Jurkat, Clone E6-1 (cell line): Measurements from ENCODE around the gene SRSF9.
"Not testable (repeated sequence)": the region's sequence is repeated elsewhere in the genome, so short reads cannot be mapped to it uniquely, and the experiment has no call there.

Experiments used
- DNase-seq: peaks from one replicate; pipeline ENCODE4 v3.0.0-alpha.2; 2011; ENCODE audit warnings: low read depth, low spot score
- H3K4me3 ChIP-seq: 2 replicates; pipeline ENCODE4 v1.5.1; 2011; ENCODE audit warnings: mild to moderate bottlenecking, low read length, control low read depth, moderate library complexity

Gene SRSF9

DNA sequence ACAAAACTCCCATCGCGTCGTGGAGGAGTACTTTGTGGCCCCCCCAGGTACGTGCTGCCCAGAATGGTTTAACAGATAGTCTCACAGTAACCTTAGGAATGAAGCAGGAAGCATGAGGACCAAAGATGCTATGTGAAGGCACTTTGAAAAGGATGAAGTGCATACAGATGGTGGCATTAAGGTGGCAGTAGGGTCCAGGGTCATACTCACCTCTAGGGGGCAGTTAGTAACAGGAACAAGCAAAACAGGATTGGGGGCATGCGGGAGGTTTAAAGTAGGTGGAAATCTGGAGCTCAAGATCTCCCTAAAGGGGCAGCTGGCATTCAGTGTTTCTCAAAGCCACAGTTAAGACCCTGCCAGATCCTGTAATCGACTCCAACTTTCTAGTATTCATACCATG, 12.4 kb downstream of the SRSF9 start:
- no peak overlapping the region for H3K4me3 ChIP-seq
- DNase-seq, result peak; percentile 40

DNA sequence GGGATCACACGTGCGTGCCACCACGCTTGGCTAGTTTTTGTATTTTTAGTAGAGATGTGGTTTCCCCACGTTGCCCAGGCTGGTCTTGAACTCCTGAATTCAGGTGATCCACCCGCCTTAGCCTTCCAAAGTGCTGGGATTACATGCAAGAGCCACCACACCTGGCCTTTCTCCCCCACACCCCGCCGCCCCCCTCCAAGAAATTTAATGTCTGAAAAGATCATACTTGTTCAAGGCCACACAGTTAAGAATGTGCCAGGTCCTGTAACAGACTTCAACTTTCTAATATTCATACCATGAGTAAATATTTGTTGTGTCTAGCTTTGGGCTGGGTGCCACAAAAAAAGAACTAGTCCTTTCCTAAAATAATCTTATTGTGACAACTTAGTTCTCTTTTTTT, 14.2 kb downstream of the SRSF9 start:
- H3K4me3 ChIP-seq, result no peak overlapping the region
- DNase-seq, result no peak

DNA sequence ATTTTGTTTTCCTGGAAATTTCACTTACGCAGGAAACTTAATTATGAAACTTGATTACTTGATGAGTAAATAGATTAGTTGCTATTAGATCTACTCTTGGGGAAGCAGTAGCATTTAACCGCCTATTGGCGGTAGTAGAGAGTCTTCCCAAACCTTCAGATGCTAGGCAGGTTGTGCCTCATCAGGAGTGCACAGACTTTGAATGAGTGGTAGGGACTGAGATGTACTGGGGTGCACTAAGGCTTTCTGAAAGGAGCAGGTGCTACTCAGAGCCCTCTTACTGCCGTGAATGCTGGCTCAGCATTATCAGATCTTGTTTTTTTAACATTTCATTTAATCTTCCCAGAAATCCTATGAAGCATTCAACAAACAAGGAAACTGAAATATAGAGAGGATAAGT, 15.6 kb downstream of the SRSF9 start:
- DNase-seq, result peak; percentile 37
- no peak overlapping the region for H3K4me3 ChIP-seq

DNA sequence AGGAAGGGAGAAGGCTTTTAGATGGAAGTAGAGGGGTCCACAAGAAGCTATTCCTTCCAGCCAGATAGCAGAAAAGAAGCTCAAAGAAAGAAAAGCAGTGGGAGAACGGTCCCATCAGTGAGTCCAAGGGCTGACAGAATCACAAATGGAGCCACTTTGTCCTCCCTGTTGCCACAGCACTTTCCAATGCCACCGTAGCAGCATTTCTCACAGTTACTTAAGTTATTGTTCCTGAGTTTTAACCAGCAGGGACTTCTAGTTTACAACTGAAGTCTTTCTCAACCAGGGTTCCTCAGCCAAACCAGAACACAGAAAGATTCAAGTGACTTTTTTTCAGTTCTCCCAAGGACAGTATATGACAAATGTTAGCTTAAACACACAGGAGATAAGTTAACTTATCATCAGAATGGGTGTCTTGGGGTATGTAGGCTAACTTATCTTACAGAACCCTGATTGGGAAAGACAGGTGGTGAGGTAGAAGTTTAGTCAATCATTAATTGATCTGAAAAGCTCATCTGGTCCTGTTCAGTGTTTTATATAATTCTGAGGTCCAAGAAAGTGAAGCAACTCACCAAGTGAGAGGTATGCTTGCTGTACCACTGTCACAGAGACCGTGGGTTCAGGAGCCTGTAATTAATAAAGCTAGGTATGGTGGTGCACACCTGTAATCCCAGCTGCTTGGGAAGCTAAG, 16.3 kb downstream of the SRSF9 start:
- H3K4me3 ChIP-seq, result no peak overlapping the region

DNA sequence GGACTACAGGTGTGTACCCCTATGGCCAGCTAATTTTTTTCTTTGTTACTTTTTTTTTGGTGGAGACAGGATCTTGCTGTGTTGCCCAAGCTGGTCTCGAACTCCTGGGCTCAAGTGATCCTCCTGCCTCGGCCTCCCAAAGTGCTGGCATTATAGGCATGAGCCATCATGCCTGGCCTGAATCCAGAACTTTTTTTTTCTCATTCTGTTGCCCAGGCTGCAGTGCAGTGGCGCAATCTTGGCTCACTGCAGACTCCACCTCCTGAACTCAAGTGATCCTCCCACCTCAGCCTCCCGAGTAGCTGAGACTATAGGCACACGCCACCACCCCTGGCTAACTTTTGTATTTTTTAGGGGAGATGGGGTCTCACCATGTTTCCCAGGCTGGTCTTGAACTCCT, 17.0 kb downstream of the SRSF9 start:
- not testable (repeated sequence) for DNase-seq, H3K4me3 ChIP-seq

More for the DNA sequence above, 16.3 kb downstream of the SRSF9 start:
- no peak for DNase-seq

DNA sequence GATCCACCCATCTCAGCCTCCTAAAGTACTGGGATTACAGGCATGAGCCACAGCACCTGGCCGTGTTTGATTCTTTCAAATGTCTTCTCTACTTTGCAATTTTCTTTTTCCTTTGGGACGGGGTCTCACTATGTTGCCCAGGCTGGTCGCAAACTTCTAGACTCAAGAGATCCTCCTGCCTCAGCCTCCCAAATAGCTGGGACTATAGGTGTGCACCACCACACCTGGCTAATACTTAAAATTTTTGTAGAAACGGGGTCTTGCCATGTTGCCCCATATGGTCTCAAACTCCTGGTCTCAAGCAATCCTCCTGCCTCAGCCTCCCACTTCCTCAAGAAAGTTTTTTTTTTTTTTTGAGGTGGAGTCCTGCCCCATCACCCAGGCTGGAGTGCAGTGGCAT, 21.6 kb downstream of the SRSF9 start:
- no peak overlapping the region for H3K4me3 ChIP-seq
- DNase-seq, result no peak

DNA sequence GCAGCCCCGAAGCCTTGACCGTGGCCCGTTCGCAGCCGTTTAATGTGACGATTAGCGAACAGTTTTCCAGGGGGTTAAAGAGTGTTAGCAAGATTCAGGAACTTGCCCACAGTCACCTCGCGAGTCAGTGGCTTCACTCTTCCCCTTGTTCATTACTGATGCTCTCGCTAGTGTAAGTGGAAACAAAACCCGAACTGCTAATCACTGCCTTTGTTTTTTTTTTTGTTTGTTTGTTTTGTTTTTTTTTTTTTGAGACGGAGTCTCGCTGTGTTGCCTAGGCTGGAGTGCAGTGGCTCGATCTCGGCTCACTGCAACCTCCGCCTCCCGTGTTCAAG, 22.7 kb downstream of the SRSF9 start:
- H3K4me3 ChIP-seq, result peak overlapping the region; percentile 98
- not testable (repeated sequence) for DNase-seq

DNA sequence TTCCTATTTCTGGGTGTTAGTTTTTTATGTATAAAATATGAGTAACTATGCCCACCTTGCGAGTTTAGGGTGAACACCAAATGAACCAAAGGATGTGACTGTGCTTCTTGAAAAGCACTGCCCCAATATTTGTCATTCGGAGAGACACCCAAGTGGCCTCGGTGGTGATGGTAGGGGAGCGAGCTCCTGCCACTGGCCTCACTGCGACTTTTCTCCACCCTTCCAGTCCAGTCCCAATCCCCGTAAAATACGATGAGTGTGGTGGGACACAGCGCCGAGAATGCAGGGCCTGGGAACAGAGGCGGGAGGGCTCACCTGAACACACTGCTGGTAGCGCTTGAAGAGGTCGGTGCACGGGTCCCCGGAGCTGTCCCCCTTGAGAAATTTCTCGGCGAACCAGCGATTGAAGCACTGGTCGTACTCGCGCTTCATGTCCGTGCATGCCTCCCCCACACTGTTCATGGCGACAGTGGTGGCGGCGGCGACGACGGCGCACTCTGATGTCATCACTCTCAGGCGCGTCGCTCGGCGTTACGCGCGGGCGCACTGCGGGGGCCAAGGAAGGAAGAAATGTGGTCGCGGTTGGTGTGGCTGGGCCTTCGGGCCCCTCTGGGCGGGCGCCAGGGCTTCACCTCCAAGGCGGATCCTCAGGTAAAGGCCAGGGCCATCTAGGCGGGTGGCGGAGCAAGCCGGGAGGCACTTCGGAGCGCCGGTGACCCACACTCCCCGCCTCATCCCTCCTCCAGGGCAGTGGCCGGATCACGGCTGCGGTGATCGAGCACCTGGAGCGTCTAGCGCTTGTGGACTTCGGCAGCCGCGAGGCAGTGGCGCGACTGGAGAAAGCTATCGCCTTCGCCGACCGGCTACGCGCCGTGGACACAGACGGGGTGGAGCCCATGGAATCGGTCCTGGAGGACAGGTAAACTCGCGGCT, 23.4 kb downstream of the SRSF9 start, which contains the start of the genes GATC and TRIAP1:
GATC (plus strand) TSS at position 534 of the 933 bp plus-strand sequence; CDS start at position 571, 37 bp downstream.
TRIAP1 (minus strand) TSS at position 474 of the 933 bp plus-strand sequence; CDS start at position 462, 12 bp downstream.
- peak; percentile 73 for DNase-seq
- peak within 1 kb of the TSS; percentile 98 for H3K4me3 ChIP-seq

DNA sequence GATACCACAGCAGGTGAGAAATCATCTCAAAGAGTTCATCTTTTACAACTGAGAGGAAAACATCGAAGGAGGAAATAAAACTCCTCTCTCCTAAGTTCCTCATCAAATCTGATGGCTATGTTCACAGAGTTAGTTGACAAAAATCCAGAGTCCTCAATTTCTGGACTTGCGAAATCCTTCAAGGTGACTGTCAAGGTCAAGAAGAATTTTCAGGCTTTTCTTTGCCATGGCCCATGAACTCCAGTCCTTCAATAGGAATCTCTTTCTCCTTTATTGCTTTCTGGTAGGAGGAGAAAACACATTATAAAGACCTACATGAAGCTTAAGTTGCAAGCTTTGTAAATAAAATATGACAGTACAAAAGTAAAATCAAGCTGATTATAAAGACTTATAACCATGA, 24.9 kb downstream of the SRSF9 start:
- DNase-seq, result no peak
- peak overlapping the region; percentile 98; the same call in 1 of the 2 replicates for H3K4me3 ChIP-seq

DNA sequence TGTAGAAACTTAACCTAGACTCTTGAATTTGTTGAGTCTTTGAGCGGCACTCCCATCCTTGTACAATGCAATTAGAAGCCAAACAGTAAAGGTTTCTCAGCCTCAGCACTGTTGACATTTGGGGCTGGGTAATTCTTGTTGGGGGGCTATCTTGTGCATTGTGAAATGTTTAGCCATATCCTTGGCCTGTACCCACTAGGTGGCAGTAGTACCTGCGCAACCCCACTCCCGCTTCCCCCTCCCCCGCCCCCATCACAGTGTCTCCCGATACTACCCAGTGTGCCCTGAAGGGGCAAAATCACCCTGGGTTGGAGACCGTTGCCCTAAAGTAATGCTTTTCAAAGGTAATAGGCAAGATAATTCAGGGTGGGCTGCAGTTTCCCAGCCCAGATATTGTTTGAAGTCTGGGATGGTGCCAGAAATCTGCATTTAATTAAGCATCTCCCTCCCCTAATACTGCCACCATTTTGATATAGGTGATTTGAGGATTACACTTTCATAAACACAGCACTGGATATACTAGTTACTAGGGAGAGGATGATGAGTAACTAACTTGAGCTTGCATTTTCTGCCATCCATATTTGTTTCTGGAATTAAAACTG, 29.8 kb downstream of the SRSF9 start:
- peak overlapping the region; percentile 12; the same call in 1 of the 2 replicates for H3K4me3 ChIP-seq

DNA sequence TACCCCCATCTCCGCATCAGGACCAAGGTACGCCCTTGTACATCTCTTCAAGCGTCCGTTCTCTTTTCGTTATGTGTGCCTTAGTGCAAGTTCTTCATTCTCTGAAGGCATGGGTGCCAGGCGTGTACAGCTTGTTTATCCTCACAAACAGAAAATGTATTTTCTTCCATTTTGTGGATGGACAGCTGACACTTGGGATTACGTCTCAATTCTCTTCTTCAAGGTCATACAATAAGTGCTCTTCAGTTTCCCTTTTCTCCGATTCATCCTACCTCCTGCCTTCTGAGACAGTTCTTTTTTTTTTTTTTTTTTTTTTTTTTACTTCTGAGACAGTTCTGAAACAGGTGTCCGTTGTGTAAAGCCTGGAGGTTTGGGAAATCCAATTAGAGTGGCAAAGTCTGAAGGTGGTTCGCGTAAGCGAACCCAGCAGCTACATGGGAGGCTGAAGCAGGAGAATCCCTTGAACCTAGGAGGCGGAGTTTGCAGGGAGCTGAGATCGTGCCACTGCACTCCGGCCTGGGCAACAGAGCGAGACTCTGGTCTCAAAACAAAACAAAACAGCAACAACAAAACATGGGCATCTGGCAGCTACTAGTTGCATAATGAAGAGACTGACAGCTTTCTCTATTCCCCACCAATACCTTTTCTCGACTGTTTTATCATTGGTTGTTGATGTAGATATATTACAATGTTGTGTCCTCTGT, 30.9 kb downstream of the SRSF9 start:
- DNase-seq, result no peak
- H3K4me3 ChIP-seq, result peak overlapping the region; percentile 86

More for the DNA sequence above, 29.8 kb downstream of the SRSF9 start:
- DNase-seq, result peak; percentile 77

DNA sequence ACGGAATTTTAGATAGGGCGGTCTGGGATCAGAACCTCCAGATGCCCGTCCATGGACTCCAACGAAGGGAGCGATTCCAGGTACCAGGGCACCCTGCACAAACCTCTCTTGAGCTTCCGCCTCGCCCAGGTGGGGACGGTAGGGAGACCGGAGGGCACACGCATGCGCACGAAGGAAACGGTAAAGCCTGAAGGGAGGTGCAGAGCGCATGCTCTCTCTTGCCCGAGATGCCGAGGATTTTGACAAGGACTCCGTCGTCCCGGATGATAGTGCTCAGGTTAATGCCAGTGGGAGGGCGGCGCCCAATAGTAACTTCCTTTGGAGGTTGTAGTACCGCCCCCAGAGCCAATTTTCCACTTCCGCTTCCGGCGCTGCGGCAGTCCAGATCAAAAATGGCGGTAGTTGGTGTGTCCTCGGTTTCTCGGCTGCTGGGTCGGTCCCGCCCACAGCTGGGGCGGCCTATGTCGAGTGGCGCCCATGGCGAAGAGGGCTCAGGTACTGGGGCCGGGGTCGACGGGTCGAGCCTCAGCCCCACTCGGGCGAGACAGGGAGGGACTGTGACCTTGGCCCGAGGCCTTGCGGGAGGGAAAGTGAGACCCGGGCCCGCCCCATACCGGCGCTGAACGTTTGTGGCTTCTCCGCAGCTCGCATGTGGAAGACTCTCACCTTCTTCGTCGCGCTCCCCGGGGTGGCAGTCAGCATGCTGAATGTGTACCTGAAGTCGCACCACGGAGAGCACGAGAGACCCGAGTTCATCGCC, 31.6 kb downstream of the SRSF9 start, which contains the start of gene COX6A1:
COX6A1 (plus strand) TSS at position 379 of the 760 bp plus-strand sequence; CDS start at position 393, 14 bp downstream.
- DNase-seq, result peak; percentile 99
- peak within 1 kb of the TSS; percentile 86 for H3K4me3 ChIP-seq

DNA sequence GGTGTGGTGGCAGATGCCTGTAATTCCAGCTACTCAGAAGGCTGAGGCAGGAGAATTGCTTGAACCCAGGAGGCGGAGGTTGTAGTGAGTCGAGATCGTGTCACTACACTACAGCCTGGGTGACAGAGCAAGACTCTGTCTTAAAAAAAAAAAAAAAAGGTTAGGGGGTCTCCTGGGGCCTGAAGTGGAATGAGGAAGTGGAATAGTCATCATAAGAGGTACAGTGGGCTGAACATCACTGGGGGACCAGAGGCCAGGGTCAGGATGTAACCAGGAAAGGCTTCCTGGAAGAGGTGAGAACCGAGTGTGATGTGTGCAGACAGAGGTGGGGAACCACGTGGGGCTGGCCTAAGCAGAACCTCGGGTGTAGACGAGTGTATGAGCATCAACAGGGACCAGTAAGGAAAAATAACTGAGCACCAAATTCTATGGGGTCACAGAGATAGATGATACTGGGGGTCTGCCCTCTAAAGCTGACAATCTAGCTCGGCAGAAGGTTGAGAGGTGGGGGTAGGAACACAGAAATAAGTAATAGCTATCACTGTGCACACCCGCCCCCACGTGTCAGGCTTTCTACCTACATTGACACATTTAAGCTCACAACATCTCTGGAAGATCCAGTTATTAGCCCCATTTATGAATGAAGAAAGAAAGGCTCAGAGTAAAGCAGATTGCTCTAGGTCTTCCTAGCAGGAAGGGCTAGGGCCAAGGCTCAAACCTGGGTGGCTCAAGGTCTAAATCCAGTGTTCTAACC, 36.6 kb downstream of the SRSF9 start:
- no peak overlapping the region for H3K4me3 ChIP-seq
- DNase-seq, result no peak

DNA sequence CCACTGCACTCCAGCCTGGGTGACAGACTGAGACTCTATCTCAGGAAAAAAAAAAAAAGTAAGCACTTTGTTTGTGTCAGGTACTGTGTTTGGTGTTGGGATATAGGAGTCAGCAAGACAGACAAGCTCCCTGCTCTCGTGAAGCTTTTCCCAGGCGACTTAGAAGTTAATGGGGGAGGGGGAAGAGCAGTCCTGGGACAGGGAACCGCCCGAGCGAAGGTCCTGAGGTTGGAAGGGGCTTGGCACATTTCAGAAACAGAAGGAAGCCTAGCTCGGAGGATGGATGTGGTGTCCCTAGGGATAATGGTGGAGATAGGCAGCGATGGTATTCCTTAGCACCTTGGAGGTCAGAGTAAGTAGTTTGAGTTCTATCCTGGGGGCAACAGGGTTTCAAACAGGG, 40.2 kb downstream of the SRSF9 start:
- no peak overlapping the region for H3K4me3 ChIP-seq
- DNase-seq, result no peak

DNA sequence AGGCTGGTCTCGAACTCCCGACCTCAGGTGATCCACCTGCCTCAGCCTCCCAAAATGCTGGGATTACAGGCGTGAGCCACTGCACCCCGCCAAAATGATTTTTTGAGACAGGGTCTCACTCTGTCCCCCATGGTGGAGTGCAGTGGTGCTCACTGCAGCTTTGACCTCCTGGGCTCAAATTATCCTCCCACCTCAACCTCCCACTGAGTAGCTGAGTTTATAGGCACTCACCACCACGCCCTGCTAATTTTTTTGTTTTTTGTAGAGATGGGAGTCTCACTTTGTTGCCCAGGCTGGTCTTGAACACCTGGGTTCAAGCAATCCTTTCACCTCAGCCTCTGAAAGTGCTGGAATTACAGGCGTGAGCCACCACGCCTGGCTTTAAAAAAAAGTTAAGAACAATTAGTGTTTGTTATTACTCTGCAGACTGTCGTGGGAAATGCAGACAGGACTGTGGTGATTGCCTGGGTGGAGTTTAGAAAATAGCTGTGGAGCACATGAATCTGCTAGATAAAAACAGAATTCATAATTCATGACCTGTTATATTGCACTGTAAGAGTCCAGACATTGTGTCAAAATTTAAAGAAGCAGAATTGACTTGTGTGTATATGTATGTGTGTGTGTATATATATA, 40.8 kb downstream of the SRSF9 start:
- no peak overlapping the region for H3K4me3 ChIP-seq
- DNase-seq, result no peak

DNA sequence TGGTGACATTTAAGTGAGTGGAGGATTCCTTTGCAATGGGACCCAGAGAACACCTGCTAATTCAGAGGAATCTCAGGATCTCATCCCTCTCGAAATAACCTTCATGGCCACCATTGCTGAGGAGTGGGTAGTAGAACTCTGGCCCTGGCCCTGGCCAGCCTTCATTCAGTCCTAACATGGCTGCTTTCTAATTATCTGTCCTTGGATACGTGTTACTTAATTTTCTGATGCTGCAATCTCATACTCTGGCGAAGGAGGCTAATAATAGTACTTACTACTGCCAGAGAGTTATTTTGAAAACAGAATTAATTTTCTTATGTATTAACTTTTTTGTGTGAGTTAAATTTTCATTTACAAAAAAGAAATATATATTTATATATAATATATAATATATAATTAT, 43.8 kb downstream of the SRSF9 start:
- H3K4me3 ChIP-seq, result no peak overlapping the region
- no peak for DNase-seq

DNA sequence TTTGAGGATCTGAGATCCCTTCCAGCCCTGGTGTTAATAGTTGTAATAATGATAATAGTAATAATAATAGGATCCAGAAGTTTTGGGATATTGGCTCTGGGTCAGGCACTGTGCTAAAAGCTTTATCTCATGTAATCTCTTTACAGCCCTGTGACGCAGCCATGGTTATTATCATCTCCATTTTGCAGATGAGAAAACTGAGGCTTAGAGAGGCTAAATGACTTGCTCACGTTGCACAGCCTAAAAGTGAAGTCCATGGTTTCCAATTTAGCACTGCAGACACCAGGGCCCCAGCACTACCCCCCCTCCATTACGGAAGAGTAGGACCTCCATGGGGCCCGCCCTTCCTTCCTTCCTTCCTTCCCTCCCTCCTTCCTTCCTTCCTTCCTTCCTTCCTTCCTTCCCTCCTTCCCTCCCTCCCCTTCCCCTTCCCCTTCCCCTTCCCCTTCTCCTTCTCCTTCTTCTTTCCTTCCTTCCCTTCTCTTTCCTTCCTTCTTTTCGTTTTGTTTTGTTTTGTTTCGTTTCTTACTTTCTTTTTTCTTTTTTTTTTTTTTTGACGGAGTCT, 46.6 kb downstream of the SRSF9 start:
- no peak overlapping the region for H3K4me3 ChIP-seq
- DNase-seq, result no peak
